HFF-Myc (cell line): ENCODE measurements around the gene FOXO3.

Experiments used
- DNase-seq: peaks from one replicate; pipeline ENCODE4 v3.0.0-alpha.2; 2011; ENCODE audit warnings: low read depth; ENCODE audit errors: extremely low read depth
- H3K4me3 ChIP-seq: replicated peaks from 2 replicates; pipeline ENCODE4 v1.5.1; 2011; ENCODE audit warnings: low read depth, mild to moderate bottlenecking, control low read depth, low read length
- CTCF ChIP-seq: IDR thresholded peaks from 2 replicates; pipeline ENCODE4 v1.5.1; 2012; ENCODE audit warnings: mild to moderate bottlenecking, low read depth, low read length, control low read depth; ENCODE audit errors: missing control alignments

Gene FOXO3

GRCh38 chr6:108699290-108700041 is 138.7 kb downstream of the FOXO3 start:
- H3K4me3 ChIP-seq = no peak overlapping the region
- no peak for TF ChIP-seq CTCF
- DNase-seq = no peak

- TF ChIP-seq CTCF = no peak
- H3K4me3 ChIP-seq = no peak overlapping the region
- no peak for DNase-seq
Measured at GRCh38 chr6:108702106-108702851, 141.6 kb downstream of the FOXO3 start.

GRCh38 chr6:108706649-108707048 is 145.9 kb downstream of the FOXO3 start:
- no peak overlapping the region for H3K4me3 ChIP-seq
- TF ChIP-seq CTCF = no peak
- no peak for DNase-seq

GRCh38 chr6:108707328-108707976 is 146.7 kb downstream of the FOXO3 start:
- no peak for TF ChIP-seq CTCF
- DNase-seq = no peak
- no peak overlapping the region for H3K4me3 ChIP-seq

- TF ChIP-seq CTCF = no peak
- DNase-seq = no peak
- H3K4me3 ChIP-seq = no peak overlapping the region
Measured at GRCh38 chr6:108710030-108710429, 149.3 kb downstream of the FOXO3 start.

- no peak overlapping the region for H3K4me3 ChIP-seq
- TF ChIP-seq CTCF = no peak
Measured at GRCh38 chr6:108710551-108710950, 149.8 kb downstream of the FOXO3 start.

More at GRCh38 chr6:108710551-108710950, 149.8 kb downstream of the FOXO3 start:
- DNase-seq = no peak
